Glutamatergic neuron (in vitro differentiated cells): ENCODE measurements around the gene FLOT1. TPM values are rescaled to one million over a fixed set of nuclear protein-coding genes. Genes with fewer than 3 reads are reported as not detected.
A peak's percentile ranks its signal among the peaks of the same experiment; 100 is the strongest.

Experiments used
- DNase-seq: peaks from one replicate; pipeline ENCODE4 v3.0.0; 2022
- H3K27ac Mint-ChIP-seq: one replicate; pipeline ENCODE4 v1.8.0; 2020; ENCODE audit warnings: mild to moderate bottlenecking, mixed read lengths, inconsistent platforms; ENCODE audit not compliant: unreplicated experiment
- H3K27me3 Mint-ChIP-seq: one replicate; pipeline ENCODE4 v1.8.0; 2020; ENCODE audit warnings: mild to moderate bottlenecking, moderate library complexity, mixed read lengths, inconsistent platforms; ENCODE audit not compliant: unreplicated experiment
- H3K36me3 Mint-ChIP-seq: one replicate; pipeline ENCODE4 v1.8.0; 2020; ENCODE audit warnings: mild to moderate bottlenecking, mixed read lengths, inconsistent platforms; ENCODE audit not compliant: unreplicated experiment
- H3K4me1 Mint-ChIP-seq: one replicate; pipeline ENCODE4 v1.8.0; 2020; ENCODE audit warnings: mild to moderate bottlenecking, low read depth, mixed read lengths, inconsistent platforms; ENCODE audit not compliant: unreplicated experiment
- H3K4me3 Mint-ChIP-seq: one replicate; pipeline ENCODE4 v1.8.0; 2020; ENCODE audit warnings: mild to moderate bottlenecking, mixed read lengths, inconsistent platforms; ENCODE audit not compliant: unreplicated experiment
- H3K9me3 Mint-ChIP-seq: one replicate; pipeline ENCODE4 v1.8.0; 2020; ENCODE audit warnings: mild to moderate bottlenecking, moderate library complexity, mixed read lengths, inconsistent platforms; ENCODE audit not compliant: unreplicated experiment
- total RNA-seq: library from RNA; stranded (reverse); fragmentation: NEBNext Ultra II Directional; extraction: Animal tissue kit (Norgen Biotek cat#: 25700); gene quantifications from one replicate; pipeline ENCODE4 v1.2.1, GENCODE V29; 2021; ENCODE audit not compliant: unreplicated experiment
- TF ChIP-seq, protein P1 (sequence below): fragments of 200-600 bp; sonication (generic); IDR thresholded peaks from one replicate; pipeline ENCODE4 v1.5.0; 2021; ENCODE audit not compliant: partially characterized antibody, unreplicated experiment

The FLOT1 gene
- total RNA-seq, 1 donor from 2014 or later = 191 TPM

DNA sequence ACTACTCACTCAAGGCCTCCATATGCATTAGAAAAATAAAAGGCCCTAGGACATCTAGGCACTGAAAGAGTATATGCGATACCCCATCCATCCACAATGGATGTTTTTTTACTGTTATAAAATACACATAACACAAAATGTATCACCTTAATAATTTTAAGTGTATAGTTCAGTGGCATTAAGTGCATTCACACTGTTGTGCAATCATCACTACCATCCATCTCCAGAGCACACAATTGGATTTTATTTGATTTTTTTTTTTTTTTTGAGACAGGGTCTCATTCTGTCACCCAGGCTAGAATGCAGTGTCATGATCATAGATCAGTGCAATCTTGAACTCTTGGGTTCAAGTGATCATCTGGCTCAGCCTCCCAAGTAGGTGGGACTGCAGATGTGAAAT lies 28.2 kb downstream of the FLOT1 start:
- no peak overlapping the region for H3K27ac Mint-ChIP-seq
- H3K36me3 Mint-ChIP-seq = peaks cover 13% of the 10 kb centered on the region
- DNase-seq = no peak
- TF ChIP-seq, protein P1, sequence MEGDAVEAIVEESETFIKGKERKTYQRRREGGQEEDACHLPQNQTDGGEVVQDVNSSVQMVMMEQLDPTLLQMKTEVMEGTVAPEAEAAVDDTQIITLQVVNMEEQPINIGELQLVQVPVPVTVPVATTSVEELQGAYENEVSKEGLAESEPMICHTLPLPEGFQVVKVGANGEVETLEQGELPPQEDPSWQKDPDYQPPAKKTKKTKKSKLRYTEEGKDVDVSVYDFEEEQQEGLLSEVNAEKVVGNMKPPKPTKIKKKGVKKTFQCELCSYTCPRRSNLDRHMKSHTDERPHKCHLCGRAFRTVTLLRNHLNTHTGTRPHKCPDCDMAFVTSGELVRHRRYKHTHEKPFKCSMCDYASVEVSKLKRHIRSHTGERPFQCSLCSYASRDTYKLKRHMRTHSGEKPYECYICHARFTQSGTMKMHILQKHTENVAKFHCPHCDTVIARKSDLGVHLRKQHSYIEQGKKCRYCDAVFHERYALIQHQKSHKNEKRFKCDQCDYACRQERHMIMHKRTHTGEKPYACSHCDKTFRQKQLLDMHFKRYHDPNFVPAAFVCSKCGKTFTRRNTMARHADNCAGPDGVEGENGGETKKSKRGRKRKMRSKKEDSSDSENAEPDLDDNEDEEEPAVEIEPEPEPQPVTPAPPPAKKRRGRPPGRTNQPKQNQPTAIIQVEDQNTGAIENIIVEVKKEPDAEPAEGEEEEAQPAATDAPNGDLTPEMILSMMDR = no peak
- peaks cover 10% of the 10 kb centered on the region for H3K4me1 Mint-ChIP-seq
- no peak overlapping the region for H3K4me3 Mint-ChIP-seq
- H3K27me3 Mint-ChIP-seq = peaks cover 21% of the 10 kb centered on the region
- H3K9me3 Mint-ChIP-seq = peaks cover 6% of the 10 kb centered on the region

- H3K4me3 Mint-ChIP-seq = no peak overlapping the region
- DNase-seq = no peak
- peak overlapping the region; percentile 53 for H3K27ac Mint-ChIP-seq
- peaks cover 4% of the 10 kb centered on the region for H3K9me3 Mint-ChIP-seq
- TF ChIP-seq, protein P1 = no peak
- H3K36me3 Mint-ChIP-seq = peaks cover 13% of the 10 kb centered on the region
- peaks cover 13% of the 10 kb centered on the region for H3K27me3 Mint-ChIP-seq
- H3K4me1 Mint-ChIP-seq = peaks cover 6% of the 10 kb centered on the region
Observed at GRCh38 chr6:30712441-30712945, 30.0 kb downstream of the FLOT1 start.

- Mint-ChIP-seq H3K36me3 (peaks cover 17% of the 10 kb centered on the region), H3K4me3 (no peak overlapping the region), H3K27ac (no peak overlapping the region), H3K9me3 (peaks cover 3% of the 10 kb centered on the region), H3K27me3 (peaks cover 10% of the 10 kb centered on the region), H3K4me1 (peaks cover 6% of the 10 kb centered on the region)
- no peak for DNase-seq
- TF ChIP-seq, protein P1 = no peak
Observed at GRCh38 chr6:30711758-30712380, 30.6 kb downstream of the FLOT1 start.

DNA sequence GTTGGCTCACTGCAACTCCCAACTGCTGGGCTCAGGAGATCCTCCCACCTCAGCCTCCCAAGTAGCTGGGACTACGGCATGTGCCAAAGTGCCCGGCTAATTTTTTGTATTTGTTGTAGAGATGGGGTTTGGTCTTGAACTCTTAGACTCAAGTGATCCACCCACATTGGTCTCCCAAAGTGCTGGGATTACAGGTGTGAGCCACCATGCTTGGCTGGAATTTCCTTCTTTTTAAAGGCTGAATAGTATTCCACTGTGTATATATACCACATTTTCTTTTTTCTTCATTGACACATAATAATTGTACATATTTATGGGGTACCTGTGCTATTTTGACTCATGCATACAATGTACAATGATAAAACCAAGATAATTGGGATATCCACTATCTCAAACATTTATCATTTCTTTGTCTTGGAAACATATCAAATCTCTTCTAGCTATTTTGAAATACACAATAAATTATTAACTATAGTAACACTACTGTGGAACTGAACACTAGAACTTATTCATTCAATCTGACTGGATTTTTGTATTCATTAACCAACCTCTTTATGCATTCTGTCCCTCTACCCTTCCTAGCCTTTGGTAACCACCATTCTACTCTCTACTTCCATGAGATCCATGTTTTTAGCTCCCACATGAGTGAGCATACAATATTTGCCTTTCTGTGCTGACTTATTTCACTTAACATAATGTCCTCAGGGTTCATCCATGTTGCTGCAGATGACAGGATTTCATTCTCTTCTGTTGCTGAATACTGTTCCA lies 33.2 kb downstream of the FLOT1 start:
- peaks cover 18% of the 10 kb centered on the region for H3K36me3 Mint-ChIP-seq
- no peak overlapping the region for H3K4me3 Mint-ChIP-seq
- TF ChIP-seq, protein P1 = no peak
- H3K4me1 Mint-ChIP-seq = no peaks in the 10 kb centered on the region
- DNase-seq = no peak
- H3K27me3 Mint-ChIP-seq = peaks cover 9% of the 10 kb centered on the region
- H3K9me3 Mint-ChIP-seq = peaks cover 1% of the 10 kb centered on the region
- no peak overlapping the region for H3K27ac Mint-ChIP-seq
